HG03066 (cell line): ENCODE data around the gene WDFY3.

Experiments
- ATAC-seq: cut with Tn5 transposase; IDR thresholded peaks from one replicate; pipeline ENCODE4 v1.9.1; 2021; ENCODE audit warnings: low read depth; ENCODE audit not compliant: unreplicated experiment

WDFY3 gene

DNA sequence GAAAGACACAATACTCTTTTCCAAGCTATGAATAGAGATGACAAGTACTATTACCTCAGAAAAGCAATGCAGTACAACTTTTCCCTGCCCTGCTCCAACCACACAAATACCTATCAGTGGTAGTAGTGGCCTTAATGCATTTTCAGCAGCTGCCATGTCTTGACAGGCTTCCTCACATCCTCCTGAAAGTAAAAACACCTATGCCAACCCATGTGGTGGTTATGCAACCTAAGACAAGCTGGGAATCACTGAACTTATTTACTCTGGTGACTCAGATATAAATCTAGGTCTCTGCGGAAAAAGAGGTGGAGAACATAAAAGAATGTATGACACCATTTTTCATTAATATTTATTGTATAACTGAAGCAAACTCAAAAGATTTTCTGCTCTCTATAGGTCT lies 14.5 kb downstream of the WDFY3 start:
- ATAC-seq, result no peak

DNA sequence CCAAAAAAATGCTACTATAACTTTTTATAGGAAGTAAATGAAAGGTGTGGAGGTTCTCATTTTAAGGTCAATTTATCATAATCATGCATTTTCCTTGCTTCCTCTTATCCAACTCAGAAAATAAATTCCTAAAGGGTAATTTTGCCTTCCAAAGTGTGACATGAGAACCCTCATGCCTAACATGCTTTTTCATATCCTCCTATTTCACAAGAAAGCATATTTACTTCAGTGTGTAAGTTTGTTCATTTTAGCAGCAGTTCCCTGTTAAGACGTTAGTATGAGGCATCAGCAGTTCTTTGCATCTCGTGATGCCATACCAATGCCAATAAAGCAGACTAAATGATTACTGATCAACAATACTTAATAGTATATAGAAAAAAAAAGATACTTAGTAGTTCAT lies 18.4 kb downstream of the WDFY3 start:
- ATAC-seq, result no peak

GRCh38 chr4:84944947-84945346 lies 21.5 kb downstream of the WDFY3 start:
- ATAC-seq, result no peak

GRCh38 chr4:84940960-84941359 lies 25.5 kb downstream of the WDFY3 start:
- no peak for ATAC-seq

GRCh38 chr4:84939113-84939512 lies 27.4 kb downstream of the WDFY3 start:
- no peak for ATAC-seq

GRCh38 chr4:84938316-84938715 lies 28.2 kb downstream of the WDFY3 start:
- no peak for ATAC-seq

GRCh38 chr4:84937381-84937977 lies 29.0 kb downstream of the WDFY3 start:
- ATAC-seq, result no peak

GRCh38 chr4:84936123-84936522 lies 30.4 kb downstream of the WDFY3 start:
- no peak for ATAC-seq

- no peak for ATAC-seq
Observed at GRCh38 chr4:84932462-84932861, 34.0 kb downstream of the WDFY3 start.

DNA sequence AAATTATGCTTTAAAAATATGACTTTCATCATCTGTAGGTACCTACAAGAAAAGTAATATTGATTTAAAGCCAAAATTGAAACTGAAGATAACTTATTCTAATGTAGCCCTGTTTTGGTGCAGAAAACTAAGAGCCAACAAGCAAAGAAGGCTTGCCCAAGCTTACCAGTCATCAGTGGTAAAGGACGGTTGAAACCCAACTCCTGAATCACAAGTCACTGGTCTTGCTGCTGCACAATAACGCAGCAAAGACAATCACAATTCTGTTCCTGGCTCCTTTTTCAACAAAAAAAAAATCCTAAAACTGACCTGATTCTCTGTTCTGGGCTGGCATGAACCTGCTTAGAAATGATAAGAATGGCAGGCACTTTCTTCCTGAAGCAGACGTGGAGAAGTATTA lies 34.5 kb downstream of the WDFY3 start:
- ATAC-seq, result no peak

GRCh38 chr4:84931274-84931673 lies 35.2 kb downstream of the WDFY3 start:
- ATAC-seq, result no peak

DNA sequence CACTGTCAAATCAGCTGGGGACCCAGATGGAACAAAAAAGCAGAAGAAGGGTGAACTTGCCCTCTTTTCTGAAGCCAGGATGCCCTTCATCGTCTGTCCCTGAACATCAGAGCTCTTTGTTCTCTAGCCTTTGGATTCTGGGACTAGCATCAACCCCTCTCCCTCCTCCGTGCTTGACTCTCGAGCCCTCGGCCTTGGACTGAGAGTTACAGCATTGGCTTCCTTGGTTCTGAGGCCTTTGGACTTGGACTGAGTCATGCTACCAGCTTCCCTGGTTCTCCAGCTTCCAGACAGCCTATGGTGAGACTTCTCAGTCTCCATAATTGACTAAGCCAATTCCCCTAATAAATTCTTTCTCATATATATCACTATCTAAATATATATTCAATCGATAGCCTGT lies 38.4 kb downstream of the WDFY3 start:
- ATAC-seq, result no peak

- ATAC-seq, result no peak
Observed at GRCh38 chr4:84927428-84927827, 39.1 kb downstream of the WDFY3 start.

- ATAC-seq, result no peak
Observed at GRCh38 chr4:84925558-84925957, 40.9 kb downstream of the WDFY3 start.

GRCh38 chr4:84924434-84924833 lies 42.1 kb downstream of the WDFY3 start:
- ATAC-seq, result no peak

DNA sequence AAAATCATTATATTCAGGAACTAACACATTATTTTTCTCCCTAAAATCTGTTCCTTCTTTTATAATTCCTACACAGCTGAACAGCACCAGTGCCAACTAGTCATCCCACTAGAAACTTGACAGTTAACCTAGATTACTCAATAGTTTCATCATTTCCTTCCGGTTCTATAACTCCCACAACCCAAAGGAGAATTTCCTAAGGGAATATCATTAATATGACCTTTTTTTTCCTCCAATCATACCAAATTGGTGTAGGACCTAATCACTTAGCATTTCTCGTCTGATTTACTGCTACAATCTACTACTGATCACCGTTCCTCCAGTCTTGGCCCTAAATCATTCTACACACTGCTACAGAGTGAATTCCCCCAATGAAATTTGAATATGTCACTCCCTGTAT lies 45.9 kb downstream of the WDFY3 start:
- ATAC-seq, result no peak

DNA sequence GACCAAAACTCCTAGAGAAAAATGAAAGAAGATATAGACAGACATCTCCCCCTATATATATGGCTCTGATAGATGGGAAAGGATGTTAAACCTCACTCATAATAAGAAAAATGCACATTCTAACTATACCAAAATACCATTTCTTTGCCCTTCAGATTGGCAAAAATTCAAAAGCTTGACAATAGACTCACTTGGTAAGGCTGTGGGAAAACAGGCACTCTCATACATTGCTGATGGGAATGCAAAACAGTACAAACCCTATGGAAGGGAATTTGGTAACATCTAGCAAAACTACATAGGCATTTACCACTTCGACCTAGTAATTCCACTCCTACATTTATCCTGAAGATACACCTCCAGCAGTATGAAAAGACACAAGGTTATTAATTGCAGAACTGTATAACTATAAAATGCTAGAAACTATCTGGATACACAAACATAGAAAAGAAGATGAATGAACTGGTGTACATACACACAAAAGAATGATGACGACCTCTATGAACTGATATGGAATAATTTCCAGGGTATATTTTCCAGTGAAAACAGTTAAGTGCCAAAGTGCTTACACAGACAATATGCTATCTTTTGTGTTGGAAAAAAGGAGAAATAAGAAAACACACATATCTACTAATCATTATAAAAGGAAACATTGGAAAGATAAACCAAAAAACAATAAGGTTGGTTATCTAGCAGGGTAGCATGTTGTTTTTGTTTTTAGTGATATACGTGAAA lies 48.5 kb downstream of the WDFY3 start:
- no peak for ATAC-seq

DNA sequence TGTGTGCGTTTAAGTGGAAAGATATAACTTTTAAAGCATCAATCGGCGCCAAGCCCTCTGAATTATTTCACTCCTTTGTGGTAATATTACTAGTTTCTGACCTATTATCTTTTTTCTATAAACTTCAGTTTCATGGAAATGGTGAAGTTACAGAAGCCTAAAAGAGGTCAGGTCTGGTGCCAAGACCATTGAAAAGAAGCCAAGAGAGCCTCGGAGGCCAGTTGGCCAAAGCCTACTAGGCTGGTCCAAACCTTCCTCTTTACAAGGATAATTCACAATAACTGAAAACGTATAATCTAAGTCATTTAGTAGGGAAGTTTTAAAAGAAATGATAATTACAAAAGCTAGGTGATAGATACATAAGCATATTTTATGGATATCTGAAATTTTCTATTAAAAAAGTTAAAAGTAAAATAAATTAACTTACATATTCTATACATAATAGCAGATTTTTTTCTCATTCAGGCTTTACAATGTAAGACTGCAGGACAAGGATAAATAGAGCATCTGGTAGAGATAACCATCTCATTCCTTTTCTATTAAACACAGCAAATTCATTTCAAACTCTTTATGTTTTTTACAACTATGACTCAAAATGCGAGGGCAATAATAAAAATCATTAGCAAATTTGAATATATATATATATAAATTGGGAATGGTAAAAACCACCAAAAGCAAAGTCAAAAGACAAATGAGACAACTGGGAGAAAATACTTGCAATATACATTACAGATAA lies 49.2 kb downstream of the WDFY3 start:
- no peak for ATAC-seq

GRCh38 chr4:84916227-84916626 lies 50.3 kb downstream of the WDFY3 start:
- no peak for ATAC-seq

DNA sequence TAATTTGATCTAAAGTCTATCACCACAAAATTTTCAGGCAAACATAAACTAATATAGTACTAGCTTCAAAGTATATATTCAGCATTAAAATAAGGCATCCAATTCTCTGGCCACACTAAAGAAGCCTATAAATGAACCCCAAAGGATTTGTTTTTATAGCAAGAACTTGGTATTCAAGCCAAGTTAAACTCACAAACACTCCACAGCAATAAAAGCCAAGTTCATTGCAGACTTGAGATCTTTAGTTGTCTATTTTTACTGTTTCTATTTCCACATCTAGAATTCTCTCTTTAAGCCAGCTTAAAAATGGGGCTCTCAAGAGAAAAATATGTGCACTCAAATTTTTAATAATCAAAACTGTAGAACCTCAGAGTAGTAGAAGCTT lies 51.1 kb downstream of the WDFY3 start:
- ATAC-seq, result no peak

- ATAC-seq, result no peak
Observed at GRCh38 chr4:84914686-84915395, 51.6 kb downstream of the WDFY3 start.
